ENCODE results near the gene ALX4. TPM values are rescaled to one million over a fixed set of nuclear protein-coding genes. Genes with fewer than 3 reads are reported as not detected.

Gene ALX4
- total and polyA plus RNA-seq, 9 of the 15 experiments (the other 6 are each of a cell fraction or from before 2014, with no cell fraction given): 0.07 to 1.2 (median 0.33) TPM

DNA sequence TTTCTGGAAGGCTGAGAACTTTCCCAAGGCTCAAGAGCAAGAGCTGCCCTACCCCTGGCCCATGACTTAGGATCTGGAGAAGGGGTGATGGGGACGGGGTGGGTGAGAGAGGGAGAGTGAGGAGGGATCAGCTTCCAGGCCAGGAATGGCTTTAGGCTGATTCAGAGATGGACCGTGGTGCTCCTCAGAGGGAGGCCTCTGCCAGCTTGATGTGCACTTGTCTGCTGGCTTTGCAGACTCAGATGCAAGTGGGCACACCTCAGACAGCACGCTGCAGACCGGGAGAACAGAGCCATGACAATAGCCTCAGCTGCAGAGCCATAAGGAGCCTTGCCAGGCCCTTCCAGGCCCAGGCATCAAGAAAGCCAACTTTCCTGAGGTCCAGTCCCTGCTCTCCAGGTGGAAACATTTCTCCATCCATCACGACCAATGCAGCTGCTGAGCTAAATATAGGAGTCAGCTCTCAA lies 41.3 kb downstream of the ALX4 start:
- in situ Hi-C loops (cut with MboI): no loop called here
- H3K36me3 ChIP-seq (ENCODE audit: control insufficient read depth, insufficient read depth, low read length): no peaks in the 10 kb centered on the region
- H3K79me2 ChIP-seq (ENCODE audit: control insufficient read depth, insufficient read depth, low read length): no peaks in the 10 kb centered on the region
- no peaks in the 10 kb centered on the region for H3K9me1 ChIP-seq (ENCODE audit: control insufficient read depth, insufficient read depth, low read length)
- H3K4me3 ChIP-seq: no peak overlapping the region
- DNase-seq (ENCODE audit: extremely low read depth in 1 of 4, low spot score in 3 of 4) (no peak), FAIRE-seq (no peak), ATAC-seq (no peak)
- intact Hi-C loops (cut with micrococcal nuclease): no loop called here
- no peak overlapping the region for H3K27ac ChIP-seq (ENCODE audit: extremely low read depth, low read depth, low read length)
- H3K4me2 ChIP-seq (ENCODE audit: insufficient read depth, low read length): no peak overlapping the region
- no peak overlapping the region for H3K9ac ChIP-seq (ENCODE audit: insufficient read depth in 1 of 2, low read depth in 2 of 2, low read length in 2 of 2)
- no peak overlapping the region for H2AFZ ChIP-seq (ENCODE audit: low read depth, low read length)
- no TSS peak for BruUV-seq (replicated peaks)
- POLR2A ChIA-PET: interaction anchor here (0.6 to 1.0 kb wide), 2 partner anchors 10 to 90 kb away, joined by 3 to 4 read pairs; no protein-coding TSS in a partner anchor
- peaks cover 53 to 73% of the 10 kb centered on the region in 2 experiments for H3K4me1 ChIP-seq (replicated peaks in 1 of 2; ENCODE audit: control insufficient read depth in 2 of 2, insufficient read depth in 2 of 2, low read length in 2 of 2)
- peaks cover 10% of the 10 kb centered on the region; the same call in 1 of the 2 replicates for H4K20me1 ChIP-seq (replicated peaks; ENCODE audit: control insufficient read depth, insufficient read depth, low read length)
- CTCF ChIA-PET (ENCODE audit: low intra/inter-chr PET ratio): no interaction called here
- H3K9me3 ChIP-seq (replicated peaks; ENCODE audit: control insufficient read depth, insufficient read depth, low read depth, low read length): no peaks in the 10 kb centered on the region
- no peaks in the 10 kb centered on the region for H3K27me3 ChIP-seq (ENCODE audit: control insufficient read depth in 2 of 2, insufficient read depth in 2 of 2, low read length in 2 of 2)
- WGBS (ENCODE audit: insufficient coverage, low coverage, missing lambda C conversion rate): 66% methylated on average over 4 of the region's 5 CpGs
- TF ChIP-seq ATF1 (CRISPR knock-in tag; IDR thresholded peaks at IDR 0.05): no peak
- no peak for TF ChIP-seq ATF1 (tag; IDR thresholded peaks at IDR 0.05)
- no peak for TF ChIP-seq ESRRB (CRISPR knock-in tag; IDR thresholded peaks at IDR 0.05; ENCODE audit: borderline replicate concordance)
- no peak for TF ChIP-seq HDAC2 (IDR thresholded peaks at IDR 0.05)
- no peak for TF ChIP-seq ZNF79 (CRISPR knock-in tag; IDR thresholded peaks at IDR 0.05; ENCODE audit: low read depth)
- TF ChIP-seq, protein P1, sequence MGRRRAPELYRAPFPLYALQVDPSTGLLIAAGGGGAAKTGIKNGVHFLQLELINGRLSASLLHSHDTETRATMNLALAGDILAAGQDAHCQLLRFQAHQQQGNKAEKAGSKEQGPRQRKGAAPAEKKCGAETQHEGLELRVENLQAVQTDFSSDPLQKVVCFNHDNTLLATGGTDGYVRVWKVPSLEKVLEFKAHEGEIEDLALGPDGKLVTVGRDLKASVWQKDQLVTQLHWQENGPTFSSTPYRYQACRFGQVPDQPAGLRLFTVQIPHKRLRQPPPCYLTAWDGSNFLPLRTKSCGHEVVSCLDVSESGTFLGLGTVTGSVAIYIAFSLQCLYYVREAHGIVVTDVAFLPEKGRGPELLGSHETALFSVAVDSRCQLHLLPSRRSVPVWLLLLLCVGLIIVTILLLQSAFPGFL (CRISPR knock-in tag; IDR thresholded peaks at IDR 0.05): no peak
- TF ChIP-seq, protein P2, sequence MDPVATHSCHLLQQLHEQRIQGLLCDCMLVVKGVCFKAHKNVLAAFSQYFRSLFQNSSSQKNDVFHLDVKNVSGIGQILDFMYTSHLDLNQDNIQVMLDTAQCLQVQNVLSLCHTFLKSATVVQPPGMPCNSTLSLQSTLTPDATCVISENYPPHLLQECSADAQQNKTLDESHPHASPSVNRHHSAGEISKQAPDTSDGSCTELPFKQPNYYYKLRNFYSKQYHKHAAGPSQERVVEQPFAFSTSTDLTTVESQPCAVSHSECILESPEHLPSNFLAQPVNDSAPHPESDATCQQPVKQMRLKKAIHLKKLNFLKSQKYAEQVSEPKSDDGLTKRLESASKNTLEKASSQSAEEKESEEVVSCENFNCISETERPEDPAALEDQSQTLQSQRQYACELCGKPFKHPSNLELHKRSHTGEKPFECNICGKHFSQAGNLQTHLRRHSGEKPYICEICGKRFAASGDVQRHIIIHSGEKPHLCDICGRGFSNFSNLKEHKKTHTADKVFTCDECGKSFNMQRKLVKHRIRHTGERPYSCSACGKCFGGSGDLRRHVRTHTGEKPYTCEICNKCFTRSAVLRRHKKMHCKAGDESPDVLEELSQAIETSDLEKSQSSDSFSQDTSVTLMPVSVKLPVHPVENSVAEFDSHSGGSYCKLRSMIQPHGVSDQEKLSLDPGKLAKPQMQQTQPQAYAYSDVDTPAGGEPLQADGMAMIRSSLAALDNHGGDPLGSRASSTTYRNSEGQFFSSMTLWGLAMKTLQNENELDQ (CRISPR knock-in tag; IDR thresholded peaks at IDR 0.05; ENCODE audit: borderline replicate concordance): no peak
- TF ChIP-seq TBL1XR1 (IDR thresholded peaks at IDR 0.05; ENCODE audit: low read length in 2 of 2): no peak
- TF ChIP-seq, protein P3, sequence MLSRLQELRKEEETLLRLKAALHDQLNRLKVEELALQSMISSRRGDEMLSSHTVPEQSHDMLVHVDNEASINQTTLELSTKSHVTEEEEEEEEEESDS (CRISPR knock-in tag; IDR thresholded peaks at IDR 0.05): no peak
- TF ChIP-seq, protein P4, sequence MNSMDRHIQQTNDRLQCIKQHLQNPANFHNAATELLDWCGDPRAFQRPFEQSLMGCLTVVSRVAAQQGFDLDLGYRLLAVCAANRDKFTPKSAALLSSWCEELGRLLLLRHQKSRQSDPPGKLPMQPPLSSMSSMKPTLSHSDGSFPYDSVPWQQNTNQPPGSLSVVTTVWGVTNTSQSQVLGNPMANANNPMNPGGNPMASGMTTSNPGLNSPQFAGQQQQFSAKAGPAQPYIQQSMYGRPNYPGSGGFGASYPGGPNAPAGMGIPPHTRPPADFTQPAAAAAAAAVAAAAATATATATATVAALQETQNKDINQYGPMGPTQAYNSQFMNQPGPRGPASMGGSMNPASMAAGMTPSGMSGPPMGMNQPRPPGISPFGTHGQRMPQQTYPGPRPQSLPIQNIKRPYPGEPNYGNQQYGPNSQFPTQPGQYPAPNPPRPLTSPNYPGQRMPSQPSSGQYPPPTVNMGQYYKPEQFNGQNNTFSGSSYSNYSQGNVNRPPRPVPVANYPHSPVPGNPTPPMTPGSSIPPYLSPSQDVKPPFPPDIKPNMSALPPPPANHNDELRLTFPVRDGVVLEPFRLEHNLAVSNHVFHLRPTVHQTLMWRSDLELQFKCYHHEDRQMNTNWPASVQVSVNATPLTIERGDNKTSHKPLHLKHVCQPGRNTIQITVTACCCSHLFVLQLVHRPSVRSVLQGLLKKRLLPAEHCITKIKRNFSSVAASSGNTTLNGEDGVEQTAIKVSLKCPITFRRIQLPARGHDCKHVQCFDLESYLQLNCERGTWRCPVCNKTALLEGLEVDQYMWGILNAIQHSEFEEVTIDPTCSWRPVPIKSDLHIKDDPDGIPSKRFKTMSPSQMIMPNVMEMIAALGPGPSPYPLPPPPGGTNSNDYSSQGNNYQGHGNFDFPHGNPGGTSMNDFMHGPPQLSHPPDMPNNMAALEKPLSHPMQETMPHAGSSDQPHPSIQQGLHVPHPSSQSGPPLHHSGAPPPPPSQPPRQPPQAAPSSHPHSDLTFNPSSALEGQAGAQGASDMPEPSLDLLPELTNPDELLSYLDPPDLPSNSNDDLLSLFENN (IDR thresholded peaks at IDR 0.05; ENCODE audit: low read depth in 2 of 2, low read length in 2 of 2): no peak
- no peak for TF ChIP-seq ZNF668 (CRISPR knock-in tag; IDR thresholded peaks at IDR 0.05)
- TF ChIP-seq ETV1 (tag; conservative IDR thresholded peaks at IDR 0.05; ENCODE audit: low read depth): no peak
